CD4-positive, alpha-beta T cell (primary cell): ENCODE measurements around the gene HIGD1A. TPM values are rescaled to one million over a fixed set of nuclear protein-coding genes. Genes with fewer than 3 reads are reported as not detected.

Source experiments
- ATAC-seq: fragments of 200-7000 bp; cut with Tn5 transposase; one replicate; pipeline ENCODE4 v1.10.0; 2022; ENCODE audit warnings: mild to moderate bottlenecking; ENCODE audit not compliant: poor library complexity
- CTCF ChIA-PET: fragments of 350-600 bp; sonication (Branson Sonifier 250); formaldehyde crosslinking; loops from one replicate; lab custom pipeline; 2021; ENCODE audit warnings: antibody characterized with exemption, inconsistent platforms; lab: Charles Lee
- POLR2A ChIA-PET: fragments of 350-600 bp; sonication (Branson Sonifier 250); formaldehyde crosslinking; loops from one replicate; lab custom pipeline; 2021; ENCODE audit warnings: antibody characterized with exemption, inconsistent platforms; lab: Charles Lee
- DNase-seq, 14 experiments: peaks; one replicate each; pipeline ENCODE4 v3.0.0-alpha.2; 2013 to 2020; ENCODE audit warnings: mixed read lengths in 2 of 14
- H3K27ac ChIP-seq, 2 donors: one replicate each; pipeline versions ENCODE4 v1.5.1 to v1.7.0; 2013; ENCODE audit warnings: low read length in 2 of 2, low read depth in 1 of 2, mild to moderate bottlenecking in 1 of 2
- H3K27me3 ChIP-seq, 2 experiments: 1 replicate in 1 of 2; 2 replicates in 1 of 2; pipeline versions ENCODE4 v1.6.1 to v1.7.0; 2013; ENCODE audit warnings: low read length in 2 of 2, control low read depth in 1 of 2, mild to moderate bottlenecking in 1 of 2, moderate library complexity in 1 of 2; ENCODE audit not compliant: insufficient read depth in 2 of 2, control insufficient read depth in 1 of 2
- H3K36me3 ChIP-seq: one replicate; pipeline ENCODE4 v1.6.1; 2013; ENCODE audit warnings: low read length, control low read depth; ENCODE audit not compliant: insufficient read depth
- H3K4me1 ChIP-seq: one replicate; pipeline ENCODE4 v1.6.1; 2013; ENCODE audit warnings: low read length, control low read depth; ENCODE audit not compliant: insufficient read depth
- H3K4me3 ChIP-seq: one replicate; pipeline ENCODE4 v1.5.1; 2013; ENCODE audit warnings: mild to moderate bottlenecking, low read length, moderate library complexity
- H3K9me3 ChIP-seq, 2 experiments: 1 replicate in 1 of 2; 2 replicates in 1 of 2; pipeline versions ENCODE4 v1.6.1 to v1.7.0; 2013; ENCODE audit warnings: low read length in 2 of 2, mild to moderate bottlenecking in 2 of 2, control low read depth in 1 of 2, moderate library complexity in 1 of 2; ENCODE audit not compliant: control insufficient read depth in 1 of 2, insufficient read depth in 1 of 2
- H3K27ac Mint-ChIP-seq: one replicate; pipeline ENCODE4 v1.8.0; 2020; ENCODE audit warnings: mixed read lengths
- H3K27me3 Mint-ChIP-seq: one replicate; pipeline ENCODE4 v1.8.0; 2021; ENCODE audit warnings: mixed read lengths
- H3K36me3 Mint-ChIP-seq: one replicate; pipeline ENCODE4 v1.8.0; 2021; ENCODE audit warnings: low read depth, mixed read lengths
- H3K4me1 Mint-ChIP-seq: one replicate; pipeline ENCODE4 v1.8.0; 2021; ENCODE audit warnings: low read depth, mixed read lengths
- H3K4me3 Mint-ChIP-seq: one replicate; pipeline ENCODE4 v1.8.0; 2020; ENCODE audit warnings: mild to moderate bottlenecking, mixed read lengths
- H3K9me3 Mint-ChIP-seq: one replicate; pipeline ENCODE4 v1.8.0; 2020; ENCODE audit warnings: mixed read lengths
- CTCF ChIP-seq: fragments of 200-600 bp; IDR thresholded peaks from one replicate; pipeline ENCODE4 v1.8.0; 2022; ENCODE audit warnings: antibody characterized with exemption, mild to moderate bottlenecking
- intact Hi-C, 2 experiments: fragments of 100-400 bp; cut with DNase I in 1 of 2; cut with micrococcal nuclease in 1 of 2; formaldehyde crosslinking; loops; one replicate each; pipeline versions ENCODE4 v1.15.1 to v1.9.0; 2023 to 2025; cut with DNase I, micrococcal nuclease
- polyA plus RNA-seq, 2 donors: library from polyadenylated mRNA; unstranded; fragments of 120-200 nt; gene quantifications; one replicate each; pipeline ENCODE4 v1.2.1, GENCODE V29; 2013
- total RNA-seq, 174 experiments: library from RNA in 2 of 174; stranded (reverse) in 2 of 174; gene quantifications; one replicate each; pipeline ENCODE4 v1.2.3 and lab custom pipeline; 2021 to 2026

The HIGD1A gene
- total RNA-seq (10 to 100 TPM in 1 of 2 experiments, 1 to 10 TPM in 1; 9.3 to 11.3 TPM), total RNA-seq (lab: John Stamatoyannopoulos, UW) (8.4 to 63.5 (median 17.8) reads per million in 172 experiments)
- 59.4 TPM for polyA plus RNA-seq (2013, experiment 1 of 2)
- polyA plus RNA-seq (2013, experiment 2 of 2): 51.1 TPM

- Mint-ChIP-seq H3K27me3 (peaks cover 17% of the 10 kb centered on the region), H3K9me3 (no peaks in the 10 kb centered on the region), H3K4me3 (peak within 1 kb of the TSS; percentile 99), H3K4me1 (peaks cover 55% of the 10 kb centered on the region), H3K36me3 (peaks cover 13% of the 10 kb centered on the region), H3K27ac (peak within 1 kb of the TSS; percentile 97)
- no peak for TF ChIP-seq CTCF
- POLR2A ChIA-PET: interaction anchor here (0.5 to 1.7 kb wide), 2 partner anchors 10 to 203 kb away, joined by 3 to 6 read pairs; no protein-coding TSS in a partner anchor
- H3K27ac ChIP-seq: peak within 1 kb of the TSS; percentile 74 to 75
- H3K27me3 ChIP-seq: peaks cover 4% of the 10 kb centered on the region in 2 experiments
- no peaks in the 10 kb centered on the region for H3K36me3 ChIP-seq
- peak; percentile 81 to 97 (median 92) for DNase-seq
- intact Hi-C loops: loop anchor here in 1 of 2 experiments (10.0 kb wide), 1 partner anchor 301 kb away; the partner anchor contains the start of gene POMGNT2
- peak; percentile 99 for ATAC-seq
- peaks cover 26% of the 10 kb centered on the region for H3K4me1 ChIP-seq
- H3K4me3 ChIP-seq: peak within 1 kb of the TSS; percentile 92
- H3K9me3 ChIP-seq: no peaks in the 10 kb centered on the region
- CTCF ChIA-PET: interaction anchor here (1.1 to 1.5 kb wide), 2 partner anchors 8 to 12 kb away, joined by 3 to 4 read pairs; no protein-coding TSS in a partner anchor
These were observed at the start of gene HIGD1A for GRCh38 chr3:42804106-42804830. Gene HIGD1A (minus strand): TSS chr3:42804490. CDS start chr3:42794253, 10,237 bp downstream.

- H3K27me3 ChIP-seq: no peaks in the 10 kb centered on the region
These were observed 49.5 kb upstream of the HIGD1A start for GRCh38 chr3:42853739-42854302.

GRCh38 chr3:42853056-42853455, 48.8 kb upstream of the HIGD1A start:
- ChIA-PET POLR2A (no interaction called here), CTCF (no interaction called here)
- intact Hi-C loops: no loop called here
- DNase-seq (no peak), ATAC-seq (no peak)
- Histone ChIP-seq H3K27ac (no peak overlapping the region), H3K4me3 (no peak overlapping the region), H3K36me3 (no peaks in the 10 kb centered on the region), H3K9me3 (no peaks in the 10 kb centered on the region), H3K4me1 (no peaks in the 10 kb centered on the region), H3K27me3 (no peaks in the 10 kb centered on the region)
- Mint-ChIP-seq H3K9me3 (no peaks in the 10 kb centered on the region), H3K4me1 (no peaks in the 10 kb centered on the region), H3K27ac (no peak overlapping the region), H3K36me3 (no peaks in the 10 kb centered on the region), H3K27me3 (peaks cover 13% of the 10 kb centered on the region), H3K4me3 (no peak overlapping the region)
- TF ChIP-seq CTCF: no peak

More at GRCh38 chr3:42853739-42854302, 49.5 kb upstream of the HIGD1A start:
- no peak overlapping the region for H3K27ac Mint-ChIP-seq
- Histone ChIP-seq H3K9me3 (no peaks in the 10 kb centered on the region), H3K4me1 (no peaks in the 10 kb centered on the region), H3K36me3 (no peaks in the 10 kb centered on the region), H3K4me3 (no peak overlapping the region), H3K27ac (no peak overlapping the region)
- no peak for TF ChIP-seq CTCF
- no peak for ATAC-seq
- H3K9me3 Mint-ChIP-seq: no peaks in the 10 kb centered on the region
- H3K4me3 Mint-ChIP-seq: no peak overlapping the region
- H3K27me3 Mint-ChIP-seq: peaks cover 13% of the 10 kb centered on the region
- H3K4me1 Mint-ChIP-seq: no peaks in the 10 kb centered on the region
- POLR2A ChIA-PET: no interaction called here
- DNase-seq: no peak
- CTCF ChIA-PET: no interaction called here
- intact Hi-C loops: no loop called here
- H3K36me3 Mint-ChIP-seq: no peaks in the 10 kb centered on the region
